HepG2 (cell line): ENCODE data around the gene PSMD1. TPM values are rescaled to one million over a fixed set of nuclear protein-coding genes. Genes with fewer than 3 reads are reported as not detected.

Experiments used
- ATAC-seq: fragments of 200-7000 bp; cut with Tn5 transposase; 3 replicates; pipeline ENCODE4 v1.9.1; 2020; ENCODE audit warnings: mild to moderate bottlenecking, moderate library complexity
- BruUV-seq: library from RNA; stranded (reverse); fragments of 400-500 nt; replicated peaks from 2 replicates; lab custom pipeline; 2021; lab: Mats Ljungman, UMichigan
- CTCF ChIA-PET: fragments of 300-600 bp; formaldehyde crosslinking; extraction: SDS; loops from one replicate; lab custom pipeline; 2021; ENCODE audit warnings: low total read pairs, inconsistent platforms, low intra/inter-chr PET ratio; lab: Yijun Ruan, JAX
- POLR2A ChIA-PET: fragments of 350-600 bp; sonication (Branson Sonifier 250); formaldehyde crosslinking; loops from one replicate; lab custom pipeline; 2020; ENCODE audit warnings: antibody characterized with exemption, inconsistent platforms; lab: Yijun Ruan, JAX
- DNase-seq: peaks from one replicate; pipeline ENCODE4 v3.0.0-alpha.2; 2015; ENCODE audit warnings: low spot score
- FAIRE-seq: peaks from 3 replicates; lab custom pipeline; 2011; peaks lifted over from hg19 to GRCh38; lab: Jason Lieb, UNC
- H2AFZ ChIP-seq: one replicate; pipeline ENCODE4 v1.6.1; 2011; ENCODE audit warnings: low read length, inconsistent platforms
- H3K27ac ChIP-seq: fragments of 300-600 bp; 3 replicates; pipeline ENCODE4 v1.8.0; 2011; ENCODE audit warnings: mixed run types, mild to moderate bottlenecking, mixed read lengths, low read length, inconsistent platforms; ENCODE audit not compliant: insufficient read depth; ENCODE audit errors: extremely low read length
- H3K27me3 ChIP-seq, 2 experiments: fragments of 200-600 bp in 1 of 2; 2 replicates in 1 of 2; 3 replicates in 1 of 2; pipeline versions ENCODE4 v1.6.0 to v1.8.0; 2011; ENCODE audit warnings: low read length in 2 of 2, mild to moderate bottlenecking in 2 of 2, moderate library complexity in 2 of 2, inconsistent platforms in 1 of 2; ENCODE audit not compliant: insufficient read depth in 2 of 2, control insufficient read depth in 1 of 2
- H3K36me3 ChIP-seq, 2 experiments: fragments of 200-600 bp in 1 of 2; replicated peaks in 1 of 2; 2 replicates in 1 of 2; 3 replicates in 1 of 2; pipeline versions ENCODE4 v1.5.1 to v1.8.0; 2011; ENCODE audit warnings: low read length in 2 of 2, inconsistent platforms in 1 of 2; ENCODE audit not compliant: insufficient read depth in 2 of 2, control insufficient read depth in 1 of 2
- H3K4me1 ChIP-seq: 2 replicates; pipeline ENCODE4 v1.5.1; 2012; ENCODE audit warnings: low read length, inconsistent platforms; ENCODE audit not compliant: insufficient read depth
- H3K4me2 ChIP-seq: 2 replicates; pipeline ENCODE4 v1.6.0; 2011; ENCODE audit warnings: low read depth, low read length, inconsistent platforms
- H3K4me3 ChIP-seq, 3 experiments: fragments of 200-600 bp in 1 of 3; sonication (generic), shearing (Covaris generic) in 1 of 3; replicated peaks in 1 of 3; 2 replicates each; pipeline ENCODE4 v1.5.1; 2011 to 2016; ENCODE audit warnings: low read length in 3 of 3, inconsistent platforms in 2 of 3, low read depth in 2 of 3, mild to moderate bottlenecking in 2 of 3, control low read depth in 1 of 3, mixed read lengths in 1 of 3; ENCODE audit not compliant: insufficient read depth in 1 of 3
- H3K79me2 ChIP-seq: one replicate; pipeline ENCODE4 v1.6.1; 2011; ENCODE audit warnings: low read length, inconsistent platforms; ENCODE audit not compliant: insufficient read depth
- H3K9ac ChIP-seq: 2 replicates; pipeline ENCODE4 v1.6.0; 2011; ENCODE audit warnings: mild to moderate bottlenecking, low read depth, low read length, inconsistent platforms; ENCODE audit not compliant: insufficient read depth
- H3K9me3 ChIP-seq: 2 replicates; pipeline ENCODE4 v1.5.1; 2012; ENCODE audit warnings: mild to moderate bottlenecking, low read length
- H4K20me1 ChIP-seq: 2 replicates; pipeline ENCODE4 v1.6.0; 2011; ENCODE audit warnings: inconsistent platforms, mild to moderate bottlenecking, low read length, moderate library complexity; ENCODE audit not compliant: insufficient read depth
- BCLAF1 ChIP-seq: fragments of 450-650 bp; IDR thresholded peaks from 2 replicates; pipeline ENCODE4 v1.6.1; 2017; ENCODE audit warnings: mild to moderate bottlenecking
- E2F5 ChIP-seq: sonication (generic); formaldehyde crosslinking; conservative IDR thresholded peaks from 2 replicates; pipeline ENCODE4 v1.4.0; 2020; ENCODE audit warnings: missing genetic modification reagents
- GFI1 ChIP-seq: sonication (generic); formaldehyde crosslinking; IDR thresholded peaks from 2 replicates; pipeline ENCODE4 v1.5.0; 2020; ENCODE audit warnings: missing genetic modification reagents, mild to moderate bottlenecking, borderline replicate concordance
- MAFG ChIP-seq: sonication (generic); formaldehyde crosslinking; IDR thresholded peaks from 2 replicates; pipeline ENCODE4 v1.5.1; 2020; ENCODE audit warnings: mild to moderate bottlenecking, missing genetic modification reagents
- NCOA5 ChIP-seq: sonication (generic); formaldehyde crosslinking; IDR thresholded peaks from 2 replicates; pipeline ENCODE4 v1.4.0; 2020; ENCODE audit warnings: missing genetic modification reagents
- RFXAP ChIP-seq: sonication (generic); formaldehyde crosslinking; IDR thresholded peaks from 2 replicates; pipeline ENCODE4 v1.4.0; 2020; ENCODE audit warnings: missing genetic modification reagents, borderline replicate concordance
- ZNF572 ChIP-seq: sonication (generic); formaldehyde crosslinking; IDR thresholded peaks from 2 replicates; pipeline ENCODE4 v1.5.1; 2020; ENCODE audit warnings: mild to moderate bottlenecking, missing genetic modification reagents
- ZNF781 ChIP-seq: sonication (generic); formaldehyde crosslinking; IDR thresholded peaks from 2 replicates; pipeline ENCODE4 v1.5.1; 2020; ENCODE audit warnings: borderline replicate concordance, mild to moderate bottlenecking, missing genetic modification reagents; ENCODE audit errors: not compliant biosample characterization
- WGBS: methylation state at CpG from one replicate; pipeline ENCODE4 v1.1.6; 2017; ENCODE audit warnings: low lambda C conversion rate; 5-methylcytosine and 5-hydroxymethylcytosine counted together
- in situ Hi-C: cut with HindIII; loops from 2 replicates; pipeline ENCODE4 v1.10.0; 2017; ENCODE audit warnings: low pct_unique_long_range_greater_than_20kb; ENCODE audit not compliant: extremely low pct_ligation_motif_present
- intact Hi-C: fragments of 100-400 bp; cut with micrococcal nuclease; formaldehyde crosslinking; loops from one replicate; pipeline ENCODE4 v1.10.0; 2022; ENCODE audit not compliant: unreplicated experiment
- polyA plus RNA-seq, 8 experiments: library from polyadenylated mRNA; depleted of rRNA in 3 of 8; stranded (reverse) in 7 of 8; unstranded in 1 of 8; fragments of >200 nt; fragmentation: Illumina TruSeq in 4 of 8; extraction: Trizol in 4 of 8; gene quantifications; 2 replicates each; pipeline versions ENCODE4 v1.2.1 to v1.2.3, GENCODE V29; 2011 to 2016; ENCODE audit warnings: low read depth in 4 of 8, missing spikeins in 1 of 8, mixed read lengths in 1 of 8; ENCODE audit not compliant: insufficient read depth in 1 of 8
- total RNA-seq, 5 experiments: library from RNA; depleted of rRNA; stranded (reverse); fragments of >200 nt; fragmentation: Illumina TruSeq; extraction: Trizol; gene quantifications; 2 replicates each; pipeline ENCODE4 v1.2.3, GENCODE V29; 2016; ENCODE audit warnings: low read depth in 1 of 5

PSMD1 gene
- total and polyA plus RNA-seq, 2 of the 13 experiments (the other 11 are each of a cell fraction or from before 2014, with no cell fraction given) = 136 to 191 TPM

- Histone ChIP-seq H4K20me1 (no peaks in the 10 kb centered on the region; the same call in 1 of the 2 replicates), H3K27me3 (no peaks in the 10 kb centered on the region), H3K27ac (no peak overlapping the region), H2AFZ (no peak overlapping the region), H3K9ac (no peak overlapping the region), H3K4me2 (no peak overlapping the region), H3K4me3 (no peak overlapping the region), H3K79me2 (no peaks in the 10 kb centered on the region), H3K9me3 (no peaks in the 10 kb centered on the region), H3K4me1 (peaks cover 12% of the 10 kb centered on the region), H3K36me3 (peaks cover 0 to 2% of the 10 kb centered on the region in 2 experiments; a peak in 1 of 5 replicates)
- ChIA-PET CTCF (no interaction called here), POLR2A (no interaction called here)
- 94% methylated on average over 1 of the region's 1 CpG for WGBS
- DNase-seq = no peak
- BruUV-seq = no TSS peak
- TF ChIP-seq E2F5 (CRISPR knock-in tag) (no peak), ZNF781 (CRISPR knock-in tag) (no peak), ZNF572 (CRISPR knock-in tag) (no peak), GFI1 (CRISPR knock-in tag) (no peak), MAFG (CRISPR knock-in tag) (no peak), NCOA5 (no peak), BCLAF1 (no peak), RFXAP (CRISPR knock-in tag) (no peak)
- intact Hi-C loops (no loop called here), in situ Hi-C loops (no loop called here)
- no peak for FAIRE-seq
- no peak for ATAC-seq
Measured at GRCh38 chr2:231132129-231132528, 75.5 kb downstream of the PSMD1 start.
